Measurements from ENCODE around the gene ARHGDIB.

The ARHGDIB gene

GRCh38 chr12:14982562-14982961 lies 21.2 kb upstream of the ARHGDIB start:
- DNase-seq: no peak

GRCh38 chr12:14981049-14981448 lies 19.6 kb upstream of the ARHGDIB start:
- DNase-seq: no peak

GRCh38 chr12:14979468-14979867 lies 18.1 kb upstream of the ARHGDIB start:
- no peak for DNase-seq

GRCh38 chr12:14976658-14977057 lies 15.3 kb upstream of the ARHGDIB start:
- DNase-seq: no peak

- no peak for DNase-seq
Measured at GRCh38 chr12:14975457-14975856, 14.1 kb upstream of the ARHGDIB start.

GRCh38 chr12:14974633-14975032 lies 13.2 kb upstream of the ARHGDIB start:
- DNase-seq: no peak

GRCh38 chr12:14972816-14973215 lies 11.4 kb upstream of the ARHGDIB start, which contains the start of gene PDE6H:
Gene PDE6H, plus strand, starts transcription at chr12:14973042. Its CDS starts 4,971 bp downstream, at chr12:14978013.
- no peak for DNase-seq

GRCh38 chr12:14970473-14970872 lies 9.1 kb upstream of the ARHGDIB start:
- no peak for DNase-seq

- no peak for DNase-seq
Measured at GRCh38 chr12:14968478-14968877, 7.1 kb upstream of the ARHGDIB start.

- DNase-seq: no peak
Measured at GRCh38 chr12:14965221-14965620, 3.8 kb upstream of the ARHGDIB start.

- DNase-seq: no peak
Measured at GRCh38 chr12:14964406-14964805, 3.0 kb upstream of the ARHGDIB start.

- no peak for DNase-seq
Measured at GRCh38 chr12:14963520-14963919, 2.1 kb upstream of the ARHGDIB start.

- DNase-seq: no peak
Measured at GRCh38 chr12:14962797-14963196, 1.4 kb upstream of the ARHGDIB start.

GRCh38 chr12:14962153-14962539 lies 745 bp upstream of the ARHGDIB start:
- no peak for DNase-seq

- peak; percentile 22 for DNase-seq
Measured at GRCh38 chr12:14960548-14961465, 594 bp downstream of the ARHGDIB start.

GRCh38 chr12:14959916-14960496 lies 1.4 kb downstream of the ARHGDIB start:
- DNase-seq: no peak

GRCh38 chr12:14959463-14959862 lies 1.9 kb downstream of the ARHGDIB start:
- DNase-seq: no peak

- peak; percentile 38 for DNase-seq
Measured at GRCh38 chr12:14959126-14959440, 2.3 kb downstream of the ARHGDIB start.

- DNase-seq: no peak
Measured at GRCh38 chr12:14958361-14959125, 2.9 kb downstream of the ARHGDIB start.

- DNase-seq: no peak
Measured at GRCh38 chr12:14957551-14958168, 3.7 kb downstream of the ARHGDIB start.

GRCh38 chr12:14956905-14957304 lies 4.5 kb downstream of the ARHGDIB start:
- no peak for DNase-seq

GRCh38 chr12:14956024-14956891 lies 5.1 kb downstream of the ARHGDIB start:
- DNase-seq: peak; percentile 51

Measured in stimulated activated CD4-positive, alpha-beta T cell treated with anti-CD3 and anti-CD28 coated beads, Interleukin-1b, Interleukin-23, amount 100 ng/mL, for 48 hours (primary cell).